ENCODE results near the gene RND1. TPM values are rescaled to one million over a fixed set of nuclear protein-coding genes. Genes with fewer than 3 reads are reported as not detected.

The RND1 gene
- total RNA-seq, 6 experiments from 2014 or later, result 6.4 to 72.8 (median 17.2) TPM

DNA sequence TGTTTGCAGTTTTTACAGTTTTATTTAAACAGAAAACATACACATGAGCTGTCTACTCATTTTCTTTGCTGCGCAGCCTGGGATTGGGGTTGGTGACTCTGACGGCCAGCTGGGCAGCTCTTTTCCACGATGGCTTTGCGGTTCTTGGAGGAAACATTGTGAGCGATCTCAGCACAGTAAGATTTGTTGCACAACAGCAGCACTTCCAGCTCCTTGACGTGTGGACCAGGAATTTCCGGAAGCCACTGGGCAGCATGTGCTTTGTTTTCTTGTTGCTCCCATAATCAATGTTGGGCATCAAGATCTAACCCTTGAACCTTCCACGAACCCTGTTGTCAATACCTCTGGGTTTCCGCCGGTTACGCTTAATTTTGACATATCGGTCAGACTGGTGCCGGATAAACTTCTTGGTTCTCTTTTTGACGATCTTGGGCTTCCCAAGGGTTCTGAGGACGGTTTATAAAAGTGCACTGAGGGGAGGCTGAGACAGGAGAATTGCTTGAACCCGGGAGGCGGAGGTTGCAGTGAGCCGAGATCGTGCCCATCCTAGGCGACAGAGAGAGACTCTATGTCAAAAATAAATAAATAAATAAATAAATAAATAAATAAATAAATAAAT lies 37.8 kb upstream of the RND1 start:
- H3K27ac ChIP-seq, result no peak overlapping the region
- TF ChIP-seq, protein P1, sequence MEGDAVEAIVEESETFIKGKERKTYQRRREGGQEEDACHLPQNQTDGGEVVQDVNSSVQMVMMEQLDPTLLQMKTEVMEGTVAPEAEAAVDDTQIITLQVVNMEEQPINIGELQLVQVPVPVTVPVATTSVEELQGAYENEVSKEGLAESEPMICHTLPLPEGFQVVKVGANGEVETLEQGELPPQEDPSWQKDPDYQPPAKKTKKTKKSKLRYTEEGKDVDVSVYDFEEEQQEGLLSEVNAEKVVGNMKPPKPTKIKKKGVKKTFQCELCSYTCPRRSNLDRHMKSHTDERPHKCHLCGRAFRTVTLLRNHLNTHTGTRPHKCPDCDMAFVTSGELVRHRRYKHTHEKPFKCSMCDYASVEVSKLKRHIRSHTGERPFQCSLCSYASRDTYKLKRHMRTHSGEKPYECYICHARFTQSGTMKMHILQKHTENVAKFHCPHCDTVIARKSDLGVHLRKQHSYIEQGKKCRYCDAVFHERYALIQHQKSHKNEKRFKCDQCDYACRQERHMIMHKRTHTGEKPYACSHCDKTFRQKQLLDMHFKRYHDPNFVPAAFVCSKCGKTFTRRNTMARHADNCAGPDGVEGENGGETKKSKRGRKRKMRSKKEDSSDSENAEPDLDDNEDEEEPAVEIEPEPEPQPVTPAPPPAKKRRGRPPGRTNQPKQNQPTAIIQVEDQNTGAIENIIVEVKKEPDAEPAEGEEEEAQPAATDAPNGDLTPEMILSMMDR (IDR thresholded peaks at IDR 0.05), result no peak
- no peak for TF ChIP-seq POLR2A (IDR thresholded peaks at IDR 0.05)
- intact Hi-C loops (cut with DNase I), result no loop called here

DNA sequence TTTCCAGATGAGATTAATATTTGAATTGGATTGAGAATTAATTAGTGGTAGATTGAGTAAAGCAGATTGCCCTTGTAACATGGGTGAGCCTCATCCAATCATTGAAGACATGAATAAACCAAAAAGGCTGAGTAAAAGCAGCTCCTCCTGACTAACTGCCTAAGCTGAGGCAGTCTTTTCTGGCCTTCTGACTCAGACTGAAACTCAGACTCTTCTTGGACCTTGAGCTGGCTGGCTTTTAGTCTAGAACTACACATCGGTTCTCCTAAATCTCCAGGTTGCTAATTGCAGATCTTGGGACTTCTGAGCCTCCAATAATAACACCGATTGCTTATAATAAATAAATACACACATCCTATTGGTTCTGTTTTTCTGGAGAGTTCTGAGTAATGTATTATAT lies 35.6 kb upstream of the RND1 start:
- Histone ChIP-seq H3K4me1 (peaks cover 0 to 4% (median 0%) of the 10 kb centered on the region in 4 donors), H3K36me3 (no peaks in the 10 kb centered on the region), H3K9me3 (no peaks in the 10 kb centered on the region), H3K4me3 (no peak overlapping the region), H3K27ac (no peak overlapping the region), H3K27me3 (no peaks in the 10 kb centered on the region)
- TF ChIP-seq, protein P1 (IDR thresholded peaks at IDR 0.05), result no peak
- TF ChIP-seq POLR2A (IDR thresholded peaks at IDR 0.05), result no peak
- intact Hi-C loops (cut with DNase I), result no loop called here
- ATAC-seq, result no peak
- WGBS (ENCODE audit: insufficient coverage, low coverage, low lambda C conversion rate, missing lambda C conversion rate), result 87% methylated on average over 2 of the region's 2 CpGs
- no peak for DNase-seq

More for the DNA sequence above, 37.8 kb upstream of the RND1 start:
- 39% methylated on average over 17 of the region's 20 CpGs for whole genome bisulfite sequencing (ENCODE audit: insufficient coverage, low coverage, low lambda C conversion rate, missing lambda C conversion rate)
- Histone ChIP-seq H3K9me3 (no peaks in the 10 kb centered on the region), H3K27me3 (no peaks in the 10 kb centered on the region), H3K36me3 (no peaks in the 10 kb centered on the region), H3K4me1 (peaks cover 0 to 13% (median 0%) of the 10 kb centered on the region in 4 donors), H3K4me3 (peak overlapping the region; percentile 10 to 44 (median 18))
- ATAC-seq, result peak in 3 of 4 donors; percentile 26 to 47 (median 40)
- no peak for DNase-seq

DNA sequence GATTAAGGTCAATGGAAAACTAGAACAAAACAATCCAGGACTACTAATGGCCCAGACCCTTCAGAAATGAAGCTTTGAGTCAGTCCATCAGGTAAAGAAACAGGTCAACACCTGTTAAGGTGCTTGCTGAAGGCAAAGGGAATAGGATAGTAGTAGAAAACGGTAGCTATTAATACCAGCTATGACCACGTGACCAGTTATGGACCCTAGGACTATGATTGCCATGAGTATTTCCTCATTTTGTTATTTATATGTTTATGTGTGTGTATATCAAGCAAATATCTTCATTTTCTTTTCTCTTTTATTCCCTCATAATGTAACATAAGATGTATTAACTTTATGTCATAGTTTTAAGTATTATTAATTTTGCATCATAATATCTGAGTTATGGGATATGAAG lies 34.0 kb upstream of the RND1 start:
- no peak for DNase-seq
- Histone ChIP-seq H3K27me3 (no peaks in the 10 kb centered on the region), H3K9me3 (no peaks in the 10 kb centered on the region), H3K4me3 (no peak overlapping the region), H3K4me1 (peaks cover 0 to 4% (median 0%) of the 10 kb centered on the region in 4 donors), H3K36me3 (no peaks in the 10 kb centered on the region), H3K27ac (no peak overlapping the region)
- ATAC-seq, result no peak
- intact Hi-C loops (cut with DNase I), result no loop called here
- 45% methylated on average over 2 of the region's 2 CpGs for WGBS (ENCODE audit: insufficient coverage, low coverage, low lambda C conversion rate, missing lambda C conversion rate)
- TF ChIP-seq POLR2A (IDR thresholded peaks at IDR 0.05), result no peak
- TF ChIP-seq, protein P1 (IDR thresholded peaks at IDR 0.05), result no peak

DNA sequence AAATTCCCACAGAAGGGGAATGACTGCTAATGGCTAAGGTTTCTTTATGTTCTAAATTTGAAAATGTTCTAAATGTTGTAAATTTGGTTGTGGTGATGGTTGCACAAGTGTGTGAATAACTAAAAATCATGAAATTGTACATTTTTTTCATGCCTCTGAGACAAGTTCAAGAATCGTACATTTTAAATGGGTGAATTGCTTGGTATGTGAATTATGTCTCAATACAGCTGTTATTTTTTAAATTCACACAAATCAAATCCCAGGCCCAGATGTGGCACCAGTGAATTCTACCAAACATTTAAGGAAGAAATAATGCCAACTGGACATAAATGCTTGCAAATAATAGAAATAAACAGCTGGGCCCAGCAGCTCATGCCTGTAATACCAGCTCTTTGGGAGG lies 28.6 kb upstream of the RND1 start:
- H3K4me1 ChIP-seq, result peaks cover 0 to 8% (median 2%) of the 10 kb centered on the region in 4 donors
- H3K36me3 ChIP-seq, result no peaks in the 10 kb centered on the region
- TF ChIP-seq POLR2A (IDR thresholded peaks at IDR 0.05), result no peak
- TF ChIP-seq, protein P1 (IDR thresholded peaks at IDR 0.05), result no peak
- DNase-seq (no peak), ATAC-seq (no peak)
- H3K9me3 ChIP-seq, result no peaks in the 10 kb centered on the region
- intact Hi-C loops (cut with DNase I), result loop anchor here in 1 of 2 donors (5.0 kb wide), 1 partner anchor 37 kb away; no protein-coding TSS in a partner anchor
- no peak overlapping the region for H3K4me3 ChIP-seq
- H3K27me3 ChIP-seq, result no peaks in the 10 kb centered on the region
- H3K27ac ChIP-seq, result no peak overlapping the region
- 60% methylated on average over 1 of the region's 1 CpG for WGBS (ENCODE audit: insufficient coverage, low coverage, low lambda C conversion rate, missing lambda C conversion rate)
